Left lobe of liver (tissue), 2 donors: Measurements from ENCODE around the gene KLHL9. TPM values are rescaled to one million over a fixed set of nuclear protein-coding genes. Genes with fewer than 3 reads are reported as not detected.
A peak's percentile ranks its signal among the peaks of the same experiment; 100 is the strongest.

Experiments
- ATAC-seq: fragments of 200-7000 bp; cut with Tn5 transposase; one replicate; pipeline ENCODE4 v1.9.1; 2020; ENCODE audit warnings: mild to moderate bottlenecking, moderate library complexity
- DNase-seq: peaks from one replicate; pipeline ENCODE4 v3.0.0-alpha.2; 2020; ENCODE audit warnings: low spot score
- total RNA-seq: library from RNA; stranded (reverse); gene quantifications from one replicate; pipeline ENCODE4 v1.2.1, GENCODE V29; 2021
- donor health status: DM: no; HTN: no; CAD: no; lungs with moderate emphysema.
- donor health status: DM: no; HTN: yes; CAD: no.

KLHL9 gene
- total RNA-seq, 1 donor from 2014 or later, result 6.2 TPM

DNA sequence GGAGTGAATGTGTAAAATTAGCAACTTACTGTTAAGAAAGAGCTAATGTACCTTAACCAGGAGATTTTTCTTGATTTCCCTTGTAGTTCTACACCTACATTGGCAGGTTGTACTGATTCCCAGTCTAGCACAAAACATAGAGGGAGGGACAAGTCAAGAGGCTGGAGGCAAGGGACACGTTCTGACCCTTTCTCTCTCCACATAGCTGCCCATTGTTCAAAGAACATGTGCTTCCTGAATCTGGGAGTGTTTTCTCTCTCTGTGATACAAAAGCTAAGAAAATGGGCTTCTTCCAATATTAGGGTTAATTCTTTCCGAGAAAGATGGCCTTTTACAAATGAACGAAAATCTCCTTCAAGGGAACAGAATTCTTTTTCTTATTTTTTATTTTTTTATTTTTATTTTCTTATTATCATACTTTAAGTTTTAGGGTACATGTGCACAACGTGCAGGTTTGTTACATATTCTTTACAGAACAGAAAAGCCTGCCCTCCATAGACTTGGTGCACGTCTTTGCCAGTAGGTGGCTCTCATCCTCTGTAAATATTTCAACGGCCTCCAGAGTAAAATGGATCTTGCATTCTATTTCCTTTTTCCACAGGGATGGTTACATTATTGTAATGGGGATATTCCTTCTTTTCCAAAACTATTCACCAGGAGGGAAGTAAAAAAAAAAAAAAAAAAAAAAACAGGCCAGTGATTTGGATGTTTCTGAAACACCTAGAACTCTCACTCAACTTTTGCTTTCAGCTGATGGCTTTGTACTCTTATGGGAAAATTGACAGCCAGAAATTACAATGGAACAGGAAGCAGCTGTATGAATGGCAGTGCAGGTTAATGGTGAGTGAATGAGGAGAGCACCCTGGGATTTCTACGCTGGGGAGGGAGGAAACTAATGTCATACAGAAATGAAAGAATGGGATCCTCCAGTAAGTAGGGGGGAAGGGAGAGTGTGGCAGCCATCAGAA lies 17.0 kb downstream of the KLHL9 start:
- ATAC-seq, result peak; percentile 88

GRCh38 chr9:21316860-21317259 lies 18.3 kb downstream of the KLHL9 start:
- DNase-seq, result no peak
- peak; percentile 16 for ATAC-seq

More for the DNA sequence above, 17.0 kb downstream of the KLHL9 start:
- DNase-seq, result no peak

- no peak for DNase-seq
- ATAC-seq, result peak; percentile 76
These were observed 19.0 kb downstream of the KLHL9 start for GRCh38 chr9:21316032-21316842.

GRCh38 chr9:21314152-21314551 lies 21.1 kb downstream of the KLHL9 start:
- DNase-seq (no peak), ATAC-seq (no peak)

GRCh38 chr9:21311889-21312288 lies 23.3 kb downstream of the KLHL9 start:
- ATAC-seq, result no peak
- no peak for DNase-seq

GRCh38 chr9:21305213-21305612 lies 30.0 kb downstream of the KLHL9 start, which contains the start of gene IFNA5:
TSS of gene IFNA5 (minus strand) at chr9:21305313. CDS start at chr9:21305256, 57 bp downstream.
- ATAC-seq (no peak), DNase-seq (no peak)

DNA sequence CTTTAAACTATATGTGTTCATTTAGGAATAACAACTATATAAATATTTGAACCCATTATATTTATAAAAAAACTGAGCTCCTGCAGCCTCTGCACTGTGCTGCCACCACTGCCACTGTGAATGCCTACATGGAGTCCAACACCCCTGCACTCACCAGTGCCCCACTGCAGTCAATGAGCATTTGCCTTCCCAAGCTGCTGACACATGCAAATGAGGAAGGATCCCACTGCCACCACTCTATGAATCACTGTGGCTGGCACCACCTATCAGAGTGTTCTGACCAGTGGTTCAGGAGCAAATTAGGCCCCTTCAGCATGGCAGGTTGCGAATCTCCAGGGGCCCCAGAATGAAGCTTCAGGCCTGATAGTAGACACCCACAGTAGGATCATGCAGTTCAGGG lies 39.2 kb downstream of the KLHL9 start:
- no peak for DNase-seq
- no peak for ATAC-seq

DNA sequence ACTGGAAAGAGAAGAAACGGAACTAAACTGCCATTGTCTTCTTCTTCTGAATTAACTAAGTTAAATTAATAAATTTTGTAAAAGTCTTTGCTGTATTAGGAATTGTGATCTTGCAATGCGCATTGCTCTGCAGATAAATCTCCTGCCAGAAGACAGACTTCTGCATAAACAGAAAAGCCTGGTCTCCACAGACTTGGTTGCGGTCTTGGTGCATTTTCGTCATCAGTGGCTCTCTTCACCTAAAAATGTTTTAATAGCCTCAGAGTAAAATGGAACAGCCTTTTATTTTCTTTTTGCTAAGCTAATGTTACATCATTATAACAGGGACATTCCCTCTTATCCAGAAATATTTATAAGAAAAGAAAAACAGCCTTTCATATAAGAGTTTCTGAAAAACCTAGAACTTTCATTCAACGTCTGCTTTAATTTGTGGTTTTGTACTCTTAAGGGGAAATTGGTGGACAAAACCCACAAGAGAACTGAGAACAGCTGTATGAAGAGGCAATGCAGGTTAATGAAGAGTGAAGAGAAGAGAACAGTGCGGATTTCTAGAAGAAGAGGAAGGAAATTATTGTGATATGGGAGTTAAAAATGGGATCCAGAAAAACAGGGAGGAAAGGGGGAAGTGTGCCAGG lies 40.2 kb downstream of the KLHL9 start:
- ATAC-seq, result no peak

GRCh38 chr9:21294364-21294774 lies 40.8 kb downstream of the KLHL9 start:
- ATAC-seq (no peak), DNase-seq (no peak)

More for the DNA sequence above, 40.2 kb downstream of the KLHL9 start:
- no peak for DNase-seq

DNA sequence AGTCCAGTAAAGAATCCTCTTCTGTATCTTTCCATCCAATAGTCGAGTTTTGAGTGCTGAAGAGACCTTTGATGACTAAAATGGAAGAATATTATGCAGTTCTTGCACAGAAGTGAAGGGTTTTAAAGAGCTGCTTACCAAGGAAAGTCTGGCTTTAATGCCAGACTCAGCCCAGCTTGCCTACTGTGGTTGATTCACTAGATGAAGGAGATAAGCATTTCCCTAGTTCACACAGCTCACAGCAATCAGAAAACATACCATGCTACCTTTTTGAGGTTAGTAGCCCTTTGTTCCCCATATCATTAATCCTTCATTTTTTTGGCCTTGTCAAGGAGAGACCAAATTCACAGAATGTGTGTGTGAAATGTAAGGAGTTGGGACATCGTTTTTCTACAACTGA lies 45.4 kb downstream of the KLHL9 start:
- ATAC-seq, result no peak

DNA sequence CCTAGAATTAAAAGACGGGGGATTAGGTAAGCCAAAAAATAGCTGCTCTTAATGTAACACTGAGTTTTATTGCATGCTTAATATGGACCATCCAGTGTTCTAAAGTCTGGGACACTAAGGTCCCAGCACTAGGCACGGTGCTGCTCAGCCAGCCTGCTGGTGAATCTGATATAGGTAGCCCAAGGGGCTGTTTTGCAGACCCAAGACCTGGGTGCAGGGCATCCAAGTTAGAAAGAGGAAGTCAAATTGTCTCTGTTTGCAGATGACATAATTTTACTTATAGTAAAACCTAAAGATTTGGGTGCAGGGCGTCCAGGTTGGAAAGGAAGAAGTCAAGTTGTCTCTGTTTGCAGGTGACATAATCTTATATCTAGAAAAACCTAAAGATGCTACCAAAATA lies 47.9 kb downstream of the KLHL9 start:
- ATAC-seq (no peak), DNase-seq (no peak)

More for the DNA sequence above, 45.4 kb downstream of the KLHL9 start:
- no peak for DNase-seq

- ATAC-seq (no peak), DNase-seq (no peak)
These were observed 48.5 kb downstream of the KLHL9 start for GRCh38 chr9:21286659-21287058.

DNA sequence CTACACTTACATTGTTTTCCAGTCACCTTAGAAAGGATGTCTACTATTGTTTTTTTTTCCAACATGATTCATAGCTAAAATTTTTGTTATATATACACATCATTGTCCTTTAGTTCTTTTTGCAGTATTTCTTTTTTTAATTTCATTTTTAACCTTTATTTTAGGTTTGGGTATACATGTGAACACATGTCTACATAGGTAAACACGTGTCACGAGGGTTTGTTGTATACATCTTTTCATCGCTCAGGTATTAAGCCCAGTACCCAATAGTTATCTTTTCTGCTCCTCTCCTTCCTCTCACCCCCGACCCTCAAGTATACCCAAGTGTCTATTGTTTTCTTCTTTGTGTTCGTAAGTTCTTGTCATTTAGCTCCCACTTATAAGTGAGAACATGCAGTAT lies 49.1 kb downstream of the KLHL9 start:
- ATAC-seq, result no peak
- DNase-seq, result no peak

- ATAC-seq, result no peak
- DNase-seq, result no peak
These were observed 53.9 kb downstream of the KLHL9 start for GRCh38 chr9:21281275-21281674.

Other genes with a start within 250 kb of the KLHL9 start
- gene IFNW1, start 193.6 kb downstream of the KLHL9 start, total RNA-seq, result not detected
- gene IFNA21, start 168.7 kb downstream of the KLHL9 start, total RNA-seq, result not detected
- not detected for gene IFNA4, start 147.8 kb downstream of the KLHL9 start, total RNA-seq
- not detected for gene IFNA7, start 133.2 kb downstream of the KLHL9 start, total RNA-seq
- not detected for gene IFNA10, start 128.3 kb downstream of the KLHL9 start, total RNA-seq
- gene IFNA16, start 118.1 kb downstream of the KLHL9 start, total RNA-seq, result not detected
- gene IFNA17, start 107.2 kb downstream of the KLHL9 start, total RNA-seq, result not detected
- not detected for gene IFNA14, start 95.4 kb downstream of the KLHL9 start, total RNA-seq
- gene IFNA5, start 30.1 kb downstream of the KLHL9 start, total RNA-seq, result not detected
- gene IFNA6, start 15.5 kb upstream of the KLHL9 start, total RNA-seq, result not detected
- gene IFNA13, start 32.7 kb upstream of the KLHL9 start, total RNA-seq, result not detected
- not detected for gene IFNA2, start 50.0 kb upstream of the KLHL9 start, total RNA-seq
- gene IFNA8, start 73.7 kb upstream of the KLHL9 start, total RNA-seq, result not detected
- not detected for gene IFNA1, start 105.0 kb upstream of the KLHL9 start, total RNA-seq
- gene IFNE, start 146.9 kb upstream of the KLHL9 start, total RNA-seq, result not detected